ENCODE measurements around the gene DIS3L2. TPM values are rescaled to one million over a fixed set of nuclear protein-coding genes. Genes with fewer than 3 reads are reported as not detected.
"Not testable (repeated sequence)": the region's sequence is repeated elsewhere in the genome, so short reads cannot be mapped to it uniquely, and the experiment has no call there.

DIS3L2 gene
- total and polyA plus RNA-seq, 7 donors = 10.7 to 20.8 (median 16.0) TPM

DNA sequence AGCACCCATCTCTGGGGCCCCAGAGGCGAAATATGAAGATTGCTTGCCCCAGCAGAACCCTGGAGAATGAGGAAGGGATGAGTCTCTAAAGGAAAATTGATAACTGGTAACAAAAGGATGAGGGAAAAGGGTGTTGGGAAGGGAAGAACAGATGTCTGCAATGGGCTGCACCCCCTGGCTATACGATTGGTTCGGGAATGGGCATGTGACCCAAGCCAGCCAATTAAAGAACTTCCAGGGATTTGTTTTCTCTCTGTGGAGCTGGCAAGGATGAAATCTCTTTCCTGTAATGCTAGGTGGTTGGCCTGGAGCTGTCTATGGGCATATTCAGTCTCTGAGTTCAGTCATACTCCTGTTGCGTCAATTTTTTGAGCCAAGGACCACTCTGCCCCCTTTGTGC is 22.5 kb upstream of the DIS3L2 start:
- ATAC-seq = no peak
- Histone ChIP-seq H3K27me3 (ENCODE audit: insufficient read depth in 3 of 3, low read length in 2 of 3) (no peaks in the 10 kb centered on the region), H3K9me3 (no peaks in the 10 kb centered on the region), H3K36me3 (ENCODE audit: insufficient read depth in 1 of 2, low read depth in 1 of 2) (no peaks in the 10 kb centered on the region), H3K4me3 (no peak overlapping the region), H3K27ac (no peak overlapping the region), H3K4me1 (no peaks in the 10 kb centered on the region)
- no peak for DNase-seq
- TF ChIP-seq, protein P1, sequence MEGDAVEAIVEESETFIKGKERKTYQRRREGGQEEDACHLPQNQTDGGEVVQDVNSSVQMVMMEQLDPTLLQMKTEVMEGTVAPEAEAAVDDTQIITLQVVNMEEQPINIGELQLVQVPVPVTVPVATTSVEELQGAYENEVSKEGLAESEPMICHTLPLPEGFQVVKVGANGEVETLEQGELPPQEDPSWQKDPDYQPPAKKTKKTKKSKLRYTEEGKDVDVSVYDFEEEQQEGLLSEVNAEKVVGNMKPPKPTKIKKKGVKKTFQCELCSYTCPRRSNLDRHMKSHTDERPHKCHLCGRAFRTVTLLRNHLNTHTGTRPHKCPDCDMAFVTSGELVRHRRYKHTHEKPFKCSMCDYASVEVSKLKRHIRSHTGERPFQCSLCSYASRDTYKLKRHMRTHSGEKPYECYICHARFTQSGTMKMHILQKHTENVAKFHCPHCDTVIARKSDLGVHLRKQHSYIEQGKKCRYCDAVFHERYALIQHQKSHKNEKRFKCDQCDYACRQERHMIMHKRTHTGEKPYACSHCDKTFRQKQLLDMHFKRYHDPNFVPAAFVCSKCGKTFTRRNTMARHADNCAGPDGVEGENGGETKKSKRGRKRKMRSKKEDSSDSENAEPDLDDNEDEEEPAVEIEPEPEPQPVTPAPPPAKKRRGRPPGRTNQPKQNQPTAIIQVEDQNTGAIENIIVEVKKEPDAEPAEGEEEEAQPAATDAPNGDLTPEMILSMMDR (IDR thresholded peaks at IDR 0.05) = no peak
- intact Hi-C loops (cut with DNase I) = no loop called here
- WGBS, 3 donors = 94 to 98% (median 96%) methylated on average over 4 of the region's 4 CpGs

DNA sequence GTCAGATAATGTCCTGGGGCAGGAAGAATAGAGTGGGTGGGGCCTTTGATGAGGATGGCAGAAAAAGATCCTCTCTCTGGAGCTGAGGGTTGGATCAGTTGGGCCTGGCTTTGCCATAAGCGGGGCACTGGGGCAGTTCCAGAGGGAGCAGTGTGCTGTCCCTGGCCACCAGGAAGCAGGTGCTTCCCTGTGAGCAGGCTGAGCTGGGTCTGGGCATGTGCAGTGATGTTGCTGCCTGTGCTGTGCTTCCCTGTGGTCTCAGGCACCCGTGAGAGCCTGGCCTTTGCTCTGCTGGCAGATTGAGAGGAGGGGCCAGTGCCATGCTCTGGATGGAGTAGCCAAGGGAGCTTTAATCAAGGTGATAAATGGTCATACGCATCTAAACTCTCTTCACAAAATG is 20.7 kb upstream of the DIS3L2 start:
- TF ChIP-seq, protein P1 (IDR thresholded peaks at IDR 0.05) = no peak
- no peaks in the 10 kb centered on the region for H3K27me3 ChIP-seq (ENCODE audit: insufficient read depth in 3 of 3, low read length in 2 of 3)
- no peaks in the 10 kb centered on the region for H3K4me1 ChIP-seq
- WGBS, 3 donors = 67 to 76% (median 70%) methylated on average over 3 of the region's 3 CpGs
- H3K4me3 ChIP-seq = no peak overlapping the region
- intact Hi-C loops (cut with DNase I) = no loop called here
- H3K27ac ChIP-seq = no peak overlapping the region
- DNase-seq (no peak), ATAC-seq (no peak)
- H3K9me3 ChIP-seq = no peaks in the 10 kb centered on the region
- H3K36me3 ChIP-seq (ENCODE audit: insufficient read depth in 1 of 2, low read depth in 1 of 2) = no peaks in the 10 kb centered on the region

DNA sequence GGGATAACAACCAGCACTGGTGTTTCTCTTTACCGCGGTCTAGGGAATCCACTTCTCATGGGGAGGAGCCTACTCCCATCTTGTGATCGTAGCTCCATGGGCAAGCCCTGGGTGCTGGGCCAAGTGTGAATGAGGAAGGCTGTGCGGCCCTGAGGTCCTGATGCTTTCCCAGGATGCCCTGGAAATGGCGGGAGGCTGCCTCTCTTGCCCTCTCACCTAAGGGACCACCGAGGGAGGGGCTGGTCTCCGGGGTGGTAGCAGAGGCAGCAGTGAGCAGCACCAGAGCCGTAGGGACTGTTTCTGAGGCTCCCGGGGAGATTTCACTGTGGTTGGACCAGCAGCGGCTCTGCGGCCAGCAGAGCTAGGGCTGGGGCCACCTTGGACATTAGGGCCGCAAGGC is 19.8 kb upstream of the DIS3L2 start:
- no peaks in the 10 kb centered on the region for H3K4me1 ChIP-seq
- WGBS, 3 donors = 88 to 92% (median 90%) methylated on average over 11 to 12 of the region's 12 CpGs
- ATAC-seq = no peak
- H3K27me3 ChIP-seq (ENCODE audit: insufficient read depth in 3 of 3, low read length in 2 of 3) = no peaks in the 10 kb centered on the region
- no peak for DNase-seq
- H3K27ac ChIP-seq = no peak overlapping the region
- TF ChIP-seq, protein P1 (IDR thresholded peaks at IDR 0.05) = no peak
- intact Hi-C loops (cut with DNase I) = no loop called here
- H3K36me3 ChIP-seq (ENCODE audit: insufficient read depth in 1 of 2, low read depth in 1 of 2) = no peaks in the 10 kb centered on the region
- H3K4me3 ChIP-seq = no peak overlapping the region
- no peaks in the 10 kb centered on the region for H3K9me3 ChIP-seq

DNA sequence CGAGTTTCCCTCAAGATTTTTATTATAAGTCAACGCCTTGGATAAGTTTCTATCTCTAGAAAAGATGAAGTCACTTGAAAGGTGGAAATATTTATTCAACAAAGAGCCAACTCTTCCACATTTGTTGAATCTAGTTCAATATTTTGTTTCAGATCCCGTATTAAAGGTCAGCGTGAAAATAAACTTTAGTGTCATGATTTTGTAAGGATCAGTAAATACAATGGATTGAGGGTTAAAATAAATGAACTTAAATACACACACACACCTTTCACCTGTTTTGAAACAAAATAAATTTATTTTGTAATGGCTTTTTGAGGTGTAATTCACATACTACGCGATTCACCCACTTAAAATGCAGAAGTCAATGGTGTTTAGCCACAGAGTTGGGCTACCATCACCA is 19.3 kb upstream of the DIS3L2 start:
- no peak for DNase-seq
- no peak for ATAC-seq
- no peaks in the 10 kb centered on the region for H3K4me1 ChIP-seq
- no peak overlapping the region for H3K27ac ChIP-seq
- TF ChIP-seq, protein P1 (IDR thresholded peaks at IDR 0.05) = no peak
- WGBS, 3 donors = 88 to 92% (median 91%) methylated on average over 6 of the region's 6 CpGs
- no peak overlapping the region for H3K4me3 ChIP-seq
- no peaks in the 10 kb centered on the region for H3K9me3 ChIP-seq
- intact Hi-C loops (cut with DNase I) = no loop called here
- H3K36me3 ChIP-seq (ENCODE audit: insufficient read depth in 1 of 2, low read depth in 1 of 2) = no peaks in the 10 kb centered on the region
- no peaks in the 10 kb centered on the region for H3K27me3 ChIP-seq (ENCODE audit: insufficient read depth in 3 of 3, low read length in 2 of 3)

DNA sequence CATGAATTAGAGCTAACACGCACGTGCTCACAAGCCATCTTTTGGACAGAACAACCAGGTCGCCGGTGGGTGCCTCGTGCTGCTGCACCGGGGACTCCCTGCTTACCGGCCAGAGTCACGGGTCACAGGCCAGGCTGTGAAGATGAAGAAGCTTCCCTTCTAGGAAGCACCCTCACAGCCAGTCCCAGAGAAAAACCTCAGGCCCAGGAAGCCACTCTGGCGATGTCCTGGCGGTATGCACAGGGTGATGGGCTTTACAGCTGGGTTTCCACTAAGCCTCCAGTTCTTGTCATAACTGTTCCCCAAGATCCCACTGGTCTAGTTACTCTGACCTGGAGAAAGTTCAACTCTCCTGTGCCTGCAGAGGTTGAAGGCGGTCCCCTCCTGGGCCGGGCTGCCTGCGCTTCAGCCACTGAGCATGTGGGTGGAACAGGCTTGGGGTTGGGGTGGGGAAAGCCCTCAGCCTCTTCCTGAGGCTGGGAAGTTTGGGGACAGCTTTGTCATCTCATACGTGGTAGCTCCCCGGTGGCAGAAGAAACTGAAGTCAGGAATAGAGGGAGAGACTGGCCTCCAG is 15.2 kb upstream of the DIS3L2 start:
- WGBS, 3 donors = 85 to 88% (median 85%) methylated on average over 15 of the region's 15 CpGs
- ATAC-seq (no peak), DNase-seq (no peak)
- no peaks in the 10 kb centered on the region for H3K9me3 ChIP-seq
- intact Hi-C loops (cut with DNase I) = no loop called here
- H3K27me3 ChIP-seq (ENCODE audit: insufficient read depth in 3 of 3, low read length in 2 of 3) = peaks cover 0 to 1% (median 0%) of the 10 kb centered on the region in 3 donors
- no peak overlapping the region for H3K27ac ChIP-seq
- H3K4me3 ChIP-seq = no peak overlapping the region
- TF ChIP-seq, protein P1 (IDR thresholded peaks at IDR 0.05) = no peak
- H3K36me3 ChIP-seq (ENCODE audit: insufficient read depth in 1 of 2, low read depth in 1 of 2) = no peaks in the 10 kb centered on the region
- no peaks in the 10 kb centered on the region for H3K4me1 ChIP-seq

DNA sequence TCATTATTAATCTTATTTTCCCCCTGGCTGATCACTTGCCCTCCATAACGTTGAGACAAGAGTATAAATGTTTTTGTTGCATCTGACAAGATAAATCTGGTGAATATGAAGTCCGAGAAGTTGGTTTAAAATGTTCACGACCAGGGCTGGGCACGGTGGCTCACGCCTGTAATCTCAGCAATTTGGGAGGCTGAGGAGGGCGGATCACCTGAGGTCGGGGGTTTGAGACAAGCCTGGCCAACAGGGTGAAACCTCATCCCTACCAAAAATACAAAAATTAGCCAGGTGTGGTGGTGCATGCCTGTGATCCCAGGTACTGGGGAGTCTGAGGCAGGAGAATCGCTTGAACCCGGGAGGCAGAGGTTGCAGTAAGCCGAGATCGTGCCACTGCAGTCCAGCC is 14.4 kb upstream of the DIS3L2 start:
- 84 to 85% (median 84%) methylated on average over 11 of the region's 11 CpGs for WGBS, 3 donors
- H3K4me1 ChIP-seq; H3K4me3 ChIP-seq; DNase-seq; H3K27ac ChIP-seq; ATAC-seq; H3K27me3 ChIP-seq (ENCODE audit: insufficient read depth in 3 of 3, low read length in 2 of 3); H3K9me3 ChIP-seq; H3K36me3 ChIP-seq (ENCODE audit: insufficient read depth in 1 of 2, low read depth in 1 of 2): not testable (repeated sequence)
- intact Hi-C loops (cut with DNase I) = loop anchor here in 1 of 2 donors (1.0 kb wide), 1 partner anchor 14 kb away; no protein-coding TSS in a partner anchor
